Endothelial cell of umbilical vein (primary cell): Measurements from ENCODE around the gene CNOT11.

Experiments used
- POLR2AphosphoS5 ChIP-seq: IDR thresholded peaks from 2 replicates; pipeline ENCODE4 v1.6.1; 2012; ENCODE audit warnings: low read depth, mild to moderate bottlenecking, control low read depth, low read length, moderate library complexity; ENCODE audit not compliant: insufficient read depth
- TF ChIP-seq, protein P1 (sequence below), 2 donors: IDR thresholded peaks; 1 replicate in 1 of 2; 2 replicates in 1 of 2; pipeline ENCODE4 v1.5.1; 2011; ENCODE audit warnings: low read length in 2 of 2, mild to moderate bottlenecking in 2 of 2, moderate library complexity in 2 of 2, control low read depth in 1 of 2, inconsistent platforms in 1 of 2, low read depth in 1 of 2; ENCODE audit not compliant: insufficient read depth in 1 of 2; ENCODE audit errors: extremely low read depth in 1 of 2

DNA sequence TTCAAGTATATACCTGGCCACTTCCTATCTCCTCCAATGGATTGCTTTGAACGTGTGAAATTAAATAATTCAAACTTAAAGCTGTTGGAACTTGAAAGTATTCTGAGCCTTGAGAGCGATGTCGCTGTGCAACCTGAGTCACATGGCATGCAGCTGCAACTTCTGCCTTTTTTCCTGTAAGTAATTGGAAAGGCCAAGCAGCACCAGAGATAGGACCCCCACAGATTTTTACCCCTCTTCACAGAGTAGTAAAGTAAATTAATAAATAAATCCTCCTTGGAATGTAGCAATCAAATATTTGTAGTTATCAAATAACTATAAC lies 59.0 kb downstream of the CNOT11 start:
- TF ChIP-seq POLR2AphosphoS5: no peak
- TF ChIP-seq, protein P1, sequence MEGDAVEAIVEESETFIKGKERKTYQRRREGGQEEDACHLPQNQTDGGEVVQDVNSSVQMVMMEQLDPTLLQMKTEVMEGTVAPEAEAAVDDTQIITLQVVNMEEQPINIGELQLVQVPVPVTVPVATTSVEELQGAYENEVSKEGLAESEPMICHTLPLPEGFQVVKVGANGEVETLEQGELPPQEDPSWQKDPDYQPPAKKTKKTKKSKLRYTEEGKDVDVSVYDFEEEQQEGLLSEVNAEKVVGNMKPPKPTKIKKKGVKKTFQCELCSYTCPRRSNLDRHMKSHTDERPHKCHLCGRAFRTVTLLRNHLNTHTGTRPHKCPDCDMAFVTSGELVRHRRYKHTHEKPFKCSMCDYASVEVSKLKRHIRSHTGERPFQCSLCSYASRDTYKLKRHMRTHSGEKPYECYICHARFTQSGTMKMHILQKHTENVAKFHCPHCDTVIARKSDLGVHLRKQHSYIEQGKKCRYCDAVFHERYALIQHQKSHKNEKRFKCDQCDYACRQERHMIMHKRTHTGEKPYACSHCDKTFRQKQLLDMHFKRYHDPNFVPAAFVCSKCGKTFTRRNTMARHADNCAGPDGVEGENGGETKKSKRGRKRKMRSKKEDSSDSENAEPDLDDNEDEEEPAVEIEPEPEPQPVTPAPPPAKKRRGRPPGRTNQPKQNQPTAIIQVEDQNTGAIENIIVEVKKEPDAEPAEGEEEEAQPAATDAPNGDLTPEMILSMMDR (IDR thresholded peaks at IDR 0.05; ENCODE audit: extremely low read depth in 1 of 2, insufficient read depth in 1 of 2, low read depth in 1 of 2, low read length in 2 of 2): no peak
